HFFc6 (cell line): ENCODE results near the gene MGAT1. TPM values are rescaled to one million over a fixed set of nuclear protein-coding genes. Genes with fewer than 3 reads are reported as not detected.

ENCODE experiments used
- DNase-seq: peaks from one replicate; pipeline ENCODE4 v3.0.0-alpha.2; 2018
- H3K27ac Mint-ChIP-seq: 2 replicates; pipeline ENCODE4 v1.8.0; 2020; ENCODE audit warnings: mild to moderate bottlenecking, mixed read lengths
- H3K27me3 Mint-ChIP-seq: 2 replicates; pipeline ENCODE4 v1.8.0; 2021; ENCODE audit warnings: mild to moderate bottlenecking, moderate library complexity, mixed read lengths; ENCODE audit not compliant: insufficient read depth
- H3K36me3 Mint-ChIP-seq: 2 replicates; pipeline ENCODE4 v1.8.0; 2021; ENCODE audit warnings: low read depth, mixed read lengths
- H3K4me1 Mint-ChIP-seq: 2 replicates; pipeline ENCODE4 v1.8.0; 2020; ENCODE audit warnings: low read depth, mixed read lengths
- H3K4me3 Mint-ChIP-seq: 2 replicates; pipeline ENCODE4 v1.8.0; 2020; ENCODE audit warnings: mild to moderate bottlenecking, moderate library complexity, mixed read lengths
- H3K9me3 Mint-ChIP-seq: 2 replicates; pipeline ENCODE4 v1.8.0; 2020; ENCODE audit warnings: mild to moderate bottlenecking, mixed read lengths
- CTCF ChIP-seq: fragments of 200-600 bp; sonication (generic); IDR thresholded peaks from 2 replicates; pipeline ENCODE4 v1.5.0; 2021; ENCODE audit warnings: antibody characterized with exemption, mild to moderate bottlenecking
- total RNA-seq, 6 experiments: library from RNA; stranded (reverse); fragmentation: NEBNext Ultra II Directional; extraction: Animal tissue kit (Norgen Biotek cat#: 25700); gene quantifications; 2 replicates in 1 of 6; 3 replicates in 5 of 6; pipeline ENCODE4 v1.2.3, GENCODE V29; 2021

Gene MGAT1
- total RNA-seq, 6 experiments from 2014 or later: 188 to 220 (median 206) TPM

DNA sequence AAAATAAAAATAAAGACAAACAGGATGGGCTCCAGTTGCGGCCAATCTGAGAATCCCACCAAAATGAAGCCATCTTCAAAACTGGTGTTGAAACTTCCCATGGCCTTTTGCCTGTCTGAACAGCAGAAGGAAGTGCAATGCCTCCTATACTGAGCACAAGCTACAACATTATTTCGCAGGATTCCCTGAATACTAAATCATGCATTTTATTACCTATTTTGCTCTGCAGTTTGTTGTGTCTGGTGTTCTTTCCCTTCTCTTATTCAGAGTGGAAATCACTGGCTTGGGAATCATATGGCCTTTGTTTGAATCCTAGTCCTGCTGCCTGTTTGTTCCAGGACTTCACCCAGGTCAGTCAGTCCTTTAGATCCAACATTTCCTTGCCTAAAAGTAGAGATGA is 62.6 kb downstream of the MGAT1 start, which contains the start of gene OR2Y1:
TSS of gene OR2Y1 (minus strand) at position 101 of the 400 bp plus-strand sequence. CDS start at position 101, 0 bp downstream.
- Mint-ChIP-seq H3K4me1 (no peaks in the 10 kb centered on the region), H3K4me3 (no peak within 1 kb of the TSS), H3K27me3 (no peaks in the 10 kb centered on the region), H3K27ac (no peak within 1 kb of the TSS), H3K36me3 (no peaks in the 10 kb centered on the region), H3K9me3 (no peaks in the 10 kb centered on the region; the same call in 1 of the 2 replicates)
- DNase-seq: no peak
- no peak for TF ChIP-seq CTCF

DNA sequence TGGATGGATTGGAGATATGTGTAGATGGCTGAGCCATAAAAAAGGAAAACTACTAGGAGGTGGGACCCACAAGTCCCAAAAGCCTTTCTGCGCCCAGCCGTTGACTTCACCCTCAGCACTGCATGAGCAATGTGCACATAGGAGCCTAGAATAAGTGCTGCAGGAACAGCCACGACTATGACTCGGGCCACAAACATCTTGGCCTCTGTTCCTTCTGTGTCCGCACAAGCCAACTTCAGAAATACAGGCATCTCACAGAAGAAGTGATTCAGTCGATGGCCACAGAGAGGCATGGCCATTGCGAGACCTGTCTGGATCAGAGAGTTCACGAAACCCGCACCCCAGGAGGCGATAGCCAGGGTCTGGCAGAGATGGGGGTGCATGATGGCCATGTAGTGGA is 63.3 kb downstream of the MGAT1 start:
- Mint-ChIP-seq H3K27me3 (no peaks in the 10 kb centered on the region; the same call in 1 of the 2 replicates), H3K36me3 (no peaks in the 10 kb centered on the region), H3K27ac (no peak overlapping the region), H3K4me1 (no peaks in the 10 kb centered on the region), H3K9me3 (no peaks in the 10 kb centered on the region; the same call in 1 of the 2 replicates), H3K4me3 (no peak overlapping the region)
- no peak for DNase-seq
- TF ChIP-seq CTCF: no peak

DNA sequence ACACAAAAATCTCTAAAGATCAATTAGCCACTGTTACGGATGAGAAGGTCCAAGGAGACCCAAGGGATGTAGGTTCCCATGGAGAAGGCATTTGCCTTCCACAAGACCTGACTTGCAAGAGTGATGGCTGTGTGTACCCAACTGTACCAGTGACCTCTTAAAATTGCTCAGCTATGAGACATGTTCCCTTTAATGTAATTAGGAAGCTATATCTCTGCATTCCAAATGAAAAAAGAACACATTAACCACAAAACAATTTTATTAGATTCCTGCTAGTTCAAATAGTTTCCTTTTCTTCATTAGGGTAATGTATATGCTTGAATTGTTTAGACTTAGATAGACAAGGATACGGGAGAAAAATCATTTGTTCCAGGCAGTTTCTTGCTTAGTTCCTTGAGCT is 66.1 kb downstream of the MGAT1 start:
- Mint-ChIP-seq H3K36me3 (no peaks in the 10 kb centered on the region), H3K9me3 (no peaks in the 10 kb centered on the region; the same call in 1 of the 2 replicates), H3K4me3 (no peak overlapping the region), H3K27me3 (no peaks in the 10 kb centered on the region; the same call in none of the 2 replicates), H3K27ac (no peak overlapping the region), H3K4me1 (no peaks in the 10 kb centered on the region)
- TF ChIP-seq CTCF: no peak
- DNase-seq: no peak

Other genes starting within 250 kb of the MGAT1 start
- not detected for gene SCGB3A1, start 211.3 kb downstream of the MGAT1 start, total RNA-seq
- gene FLT4, start 153.2 kb downstream of the MGAT1 start, total RNA-seq: not detected
- gene OR2Y1, start 62.7 kb downstream of the MGAT1 start, total RNA-seq: not detected
- gene ZFP62, start 58.5 kb upstream of the MGAT1 start, total RNA-seq: 10 to 100 TPM in 4 of 6 experiments, 1 to 10 TPM in 2; 9.6 to 12.1 (median 10.2) TPM
- gene BTNL8, start 96.4 kb upstream of the MGAT1 start, total RNA-seq: not detected
- gene BTNL3, start 186.0 kb upstream of the MGAT1 start, total RNA-seq: not detected
- gene BTNL9, start 237.5 kb upstream of the MGAT1 start, total RNA-seq: not detected